Activated CD4-positive, alpha-beta T cell treated with anti-CD3 and anti-CD28 coated beads, Interleukin-2, amount 50 U/mL, for 48 hours (primary cell): ENCODE measurements around the gene ZCCHC10.
A peak's percentile ranks its signal among the peaks of the same experiment; 100 is the strongest.
"Not testable (repeated sequence)": the region's sequence is repeated elsewhere in the genome, so short reads cannot be mapped to it uniquely, and the experiment has no call there.

Source experiments
- DNase-seq, 2 experiments: peaks; one replicate each; pipeline ENCODE4 v3.0.0-alpha.2; 2020

ZCCHC10 gene

GRCh38 chr5:132972436-132972828 is 53.9 kb downstream of the ZCCHC10 start:
- DNase-seq, result not testable (repeated sequence)

DNA sequence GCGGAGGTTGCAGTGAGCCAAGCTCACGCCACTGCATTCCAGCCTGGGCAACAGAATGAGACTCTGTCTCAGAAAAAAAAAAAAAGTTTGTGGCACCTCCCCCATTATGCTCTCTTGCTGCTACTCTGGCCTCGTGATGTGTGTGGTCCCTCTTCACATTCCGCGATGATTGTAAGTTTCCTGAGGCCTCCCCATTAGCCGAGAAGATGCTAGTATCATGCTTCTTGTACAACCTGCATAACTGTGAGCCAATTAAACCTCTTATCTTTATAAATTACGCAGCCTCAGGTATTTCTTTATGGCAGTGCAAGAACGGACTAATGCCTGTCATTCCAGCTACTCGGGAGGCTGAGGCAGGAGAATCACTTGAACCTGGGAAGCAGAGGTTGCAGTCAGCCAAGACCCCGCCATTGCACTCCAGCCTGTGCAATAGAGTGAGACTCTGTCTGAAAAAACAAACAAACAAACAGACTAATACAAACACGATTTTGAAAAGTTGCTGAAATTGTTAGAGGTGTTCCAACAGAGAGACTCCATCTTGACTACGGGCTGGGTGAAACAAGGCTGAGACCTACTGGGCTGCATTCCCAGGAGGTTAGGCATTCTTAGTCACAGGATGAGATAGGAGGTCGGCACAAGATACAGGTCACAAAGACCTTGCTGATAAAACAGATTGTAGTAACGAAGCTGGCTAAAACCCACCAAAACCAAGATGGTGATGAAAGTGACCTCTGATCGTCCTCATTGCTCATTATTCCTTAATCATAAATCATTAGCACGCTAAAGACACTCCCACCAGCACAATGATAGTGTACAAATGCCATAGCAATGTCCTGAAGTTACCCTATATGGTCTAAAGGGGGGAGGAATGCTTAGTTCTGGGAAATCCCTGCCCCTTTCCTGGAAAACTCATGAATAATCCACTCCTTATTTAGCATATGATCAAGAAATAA is 54.6 kb downstream of the ZCCHC10 start:
- no peak for DNase-seq

GRCh38 chr5:132965120-132965519 is 61.2 kb downstream of the ZCCHC10 start:
- no peak for DNase-seq

DNA sequence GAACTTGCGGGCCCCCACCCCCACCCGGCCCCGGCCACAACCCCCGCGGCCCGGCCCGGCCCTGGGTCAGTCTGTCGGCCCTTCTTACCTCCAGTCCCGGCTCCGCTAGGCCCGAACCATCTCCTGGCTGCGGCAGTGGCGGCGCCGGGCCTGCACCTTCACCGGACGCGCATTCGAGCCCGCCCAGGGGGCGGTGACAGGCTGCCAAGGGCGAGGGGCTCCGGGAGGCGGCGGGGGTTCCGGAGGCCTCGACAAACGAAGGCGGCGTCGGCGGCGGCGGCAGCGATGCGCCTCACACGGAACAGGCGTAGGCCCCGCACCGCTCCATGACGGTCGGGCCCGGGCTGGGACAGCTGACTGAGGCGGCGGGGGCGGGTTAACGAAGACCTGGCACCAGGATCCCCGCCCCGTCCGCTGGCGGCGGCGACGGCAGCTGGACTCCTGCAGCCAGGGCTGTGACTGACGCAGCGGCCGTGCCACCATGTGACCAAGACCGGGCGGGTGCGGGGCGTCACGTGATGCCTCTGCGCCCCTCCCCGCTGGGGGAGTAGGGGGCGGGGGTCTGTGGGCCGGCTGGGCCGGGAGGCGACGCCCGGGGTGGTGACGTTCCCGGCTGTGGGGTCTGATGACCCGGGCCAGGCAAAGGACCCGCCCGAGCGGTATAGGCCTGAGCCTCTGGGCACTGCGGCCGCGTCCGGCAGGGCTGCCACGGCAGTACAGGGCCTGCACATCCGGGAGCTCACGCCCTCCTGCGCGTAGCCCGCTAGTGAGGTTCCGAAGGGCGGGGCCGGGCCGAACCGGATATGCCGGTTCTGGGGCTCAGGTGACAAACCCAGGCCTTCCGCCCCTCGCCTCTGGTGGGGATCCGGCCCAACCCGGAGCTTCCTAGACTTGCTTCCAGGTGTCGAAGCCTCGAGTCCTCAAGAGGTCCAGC is 62.9 kb downstream of the ZCCHC10 start, which contains the start of gene AFF4:
AFF4 (minus strand) TSS at position 464 of the 934 bp plus-strand sequence. CDS start 26,445 bp downstream, outside the sequence.
- DNase-seq, result peak; percentile 89 to 91

DNA sequence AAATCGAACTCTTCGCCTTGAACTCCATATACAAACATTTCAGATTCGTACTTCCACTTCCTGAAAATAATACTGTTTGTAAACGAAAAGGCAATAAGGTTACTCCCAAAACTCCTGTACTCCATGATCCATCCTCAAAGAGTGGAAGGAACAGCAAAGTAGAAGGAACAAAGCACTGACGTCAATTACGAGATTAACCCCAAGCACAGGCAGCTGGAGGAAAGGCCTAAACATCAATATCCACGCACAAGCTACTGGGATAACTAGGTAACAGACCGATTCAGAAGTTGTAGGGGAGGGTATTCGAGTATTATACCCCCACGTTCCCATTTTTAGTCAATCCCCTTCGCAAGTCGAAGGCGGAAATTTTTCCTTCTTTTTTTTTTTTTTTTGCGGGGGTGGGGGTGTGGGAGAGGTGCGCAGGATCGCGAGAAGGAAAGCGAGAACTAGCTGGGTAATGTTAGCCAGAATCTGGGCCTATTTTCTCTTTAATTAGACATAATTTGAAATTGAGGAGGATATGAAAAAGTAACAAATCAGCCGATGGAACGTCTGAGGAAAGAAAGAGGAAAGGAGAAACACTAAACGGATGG is 63.8 kb downstream of the ZCCHC10 start:
- peak; percentile 8 to 13 for DNase-seq

GRCh38 chr5:132961887-132962286 is 64.5 kb downstream of the ZCCHC10 start:
- DNase-seq, result no peak

DNA sequence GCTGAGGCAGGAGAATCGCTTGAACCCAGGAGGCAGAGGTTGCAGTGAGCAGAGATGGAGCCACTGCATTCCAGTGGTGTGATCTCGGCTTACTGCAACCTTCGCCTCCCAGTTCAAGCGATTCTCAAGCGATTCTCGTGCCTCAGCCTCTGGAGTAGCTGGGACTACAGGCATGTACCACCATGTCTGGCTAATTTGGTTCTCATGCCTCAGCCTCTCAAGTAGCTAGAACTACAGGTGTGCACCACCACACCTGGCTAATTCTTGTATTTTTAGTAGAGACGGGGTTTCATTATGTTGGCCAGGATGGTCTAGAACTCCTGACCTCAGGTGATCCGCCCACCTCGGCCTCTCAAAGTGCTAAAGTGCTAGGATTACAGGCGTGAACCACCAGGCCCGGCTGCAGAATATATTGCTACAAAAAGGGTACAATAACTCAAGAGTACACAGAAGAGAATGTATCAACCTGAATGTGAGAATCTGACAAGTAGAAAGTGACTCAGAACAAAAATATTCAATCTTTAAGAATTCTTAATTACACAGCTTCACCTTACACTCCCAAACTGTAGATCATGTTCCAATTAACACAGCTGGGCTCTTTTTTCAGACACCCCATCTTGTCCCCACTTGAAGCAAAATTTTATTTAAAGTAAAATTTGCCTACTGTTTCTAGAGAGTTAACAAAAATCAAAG is 65.1 kb downstream of the ZCCHC10 start:
- not testable (repeated sequence) for DNase-seq

DNA sequence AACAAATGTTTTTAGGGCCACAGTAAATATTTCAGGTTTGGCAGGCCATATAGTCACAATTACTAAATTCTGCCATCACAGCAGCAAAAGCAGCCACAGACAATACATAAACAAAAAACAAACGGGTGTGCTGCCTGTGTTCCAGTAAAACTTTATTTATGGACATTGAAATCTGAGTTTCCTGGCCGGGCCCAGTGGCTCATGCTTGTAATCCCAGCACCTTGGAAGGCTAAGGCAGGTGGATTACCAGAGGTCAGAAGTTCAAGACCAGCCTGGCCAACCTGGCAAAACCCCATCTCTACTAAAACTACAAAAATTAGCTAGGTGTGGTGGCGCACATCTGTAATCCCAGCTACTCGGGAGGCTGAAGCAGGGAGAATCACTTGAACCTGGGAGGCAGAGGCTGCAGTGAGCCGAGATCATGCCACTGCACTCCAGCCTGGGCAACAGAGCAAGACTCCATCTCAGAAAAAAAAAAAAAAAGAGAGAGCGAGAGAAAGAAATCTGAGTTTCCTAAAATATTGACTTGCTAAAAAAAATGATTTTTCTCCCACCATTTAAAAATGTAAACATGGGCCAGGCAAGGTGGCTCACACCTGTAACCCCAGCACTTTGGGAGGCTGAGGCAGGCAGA is 70.1 kb downstream of the ZCCHC10 start:
- not testable (repeated sequence) for DNase-seq

DNA sequence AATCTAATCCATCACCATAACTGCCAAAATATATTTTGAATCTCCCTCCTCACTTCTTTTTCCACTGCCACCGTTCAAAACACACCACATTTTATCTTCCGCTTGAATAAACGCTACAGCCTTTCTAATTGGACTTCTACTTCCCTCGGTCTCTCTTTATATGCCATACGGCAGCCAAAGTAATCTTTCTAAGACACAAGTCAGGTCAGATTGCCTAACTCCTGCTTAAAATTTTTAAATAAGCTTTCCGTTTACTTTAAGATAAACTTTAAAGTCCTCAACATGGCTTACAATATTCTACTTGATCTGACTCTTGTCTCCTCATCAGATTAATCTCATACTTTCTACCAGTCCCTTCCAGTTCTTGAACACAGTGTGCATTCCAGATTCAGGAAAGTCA is 72.6 kb downstream of the ZCCHC10 start:
- no peak for DNase-seq

- no peak for DNase-seq
Measured at GRCh38 chr5:132952829-132953228, 73.5 kb downstream of the ZCCHC10 start.

DNA sequence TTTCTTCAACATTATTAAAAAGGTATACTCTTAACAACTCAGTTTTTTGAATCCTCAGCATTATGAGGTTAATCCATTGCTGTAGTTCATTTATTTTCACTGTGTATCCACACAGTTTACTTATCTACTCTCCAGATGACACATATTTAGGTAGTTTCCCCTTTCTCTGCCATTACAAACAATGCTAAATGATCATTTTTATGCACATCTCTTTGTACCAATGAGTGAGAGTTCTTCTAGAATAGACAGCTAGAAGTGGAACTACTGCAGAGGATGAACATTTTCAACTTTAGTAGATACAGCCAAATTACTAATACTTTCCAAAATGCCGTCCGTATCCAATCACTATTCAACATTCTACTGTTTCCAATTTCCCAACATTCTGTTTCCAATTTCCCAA is 74.5 kb downstream of the ZCCHC10 start:
- DNase-seq, result no peak

GRCh38 chr5:132949136-132949535 is 77.2 kb downstream of the ZCCHC10 start:
- DNase-seq, result no peak

- DNase-seq, result no peak
Measured at GRCh38 chr5:132947671-132948070, 78.7 kb downstream of the ZCCHC10 start.
